HCT116 (cell line): ENCODE measurements around the gene OCA2. TPM values are rescaled to one million over a fixed set of nuclear protein-coding genes. Genes with fewer than 3 reads are reported as not detected.

ENCODE experiments used
- ATAC-seq: fragments of 200-7000 bp; cut with Tn5 transposase; 2 replicates; pipeline ENCODE4 v1.9.1; 2020; ENCODE audit warnings: mild to moderate bottlenecking, moderate library complexity
- BruUV-seq: library from RNA; stranded (reverse); fragments of 400-500 nt; replicated peaks from 2 replicates; lab custom pipeline; 2021; lab: Mats Ljungman, UMichigan
- CTCF ChIA-PET: fragments of 300-600 bp; sonication (Branson Sonifier 250); formaldehyde crosslinking; loops from one replicate; lab custom pipeline; 2021; ENCODE audit warnings: antibody characterized with exemption; lab: Charles Lee
- POLR2A ChIA-PET: fragments of 300-600, 350-600 bp; sonication (Branson Sonifier 250); formaldehyde crosslinking; loops from one replicate; lab custom pipeline; 2021; ENCODE audit warnings: antibody characterized with exemption; lab: Charles Lee
- RAD21 ChIA-PET, 2 experiments: fragments of 300-600 bp; sonication (Branson Sonifier 250); formaldehyde crosslinking; loops; one replicate each; lab custom pipeline; 2023; ENCODE audit warnings: low total read pairs in 2 of 2; ENCODE audit not compliant: uncharacterized antibody in 2 of 2, unreplicated experiment in 2 of 2, low non-redundant PET in 1 of 2; lab: Charles Lee
- DNase-seq: peaks from one replicate; pipeline ENCODE4 v3.0.0-alpha.2; 2010; ENCODE audit warnings: low read depth, low spot score
- H2AFZ ChIP-seq: fragments of 200-600 bp; shearing (Covaris generic), sonication (generic); 2 replicates; pipeline ENCODE4 v1.6.1; 2017; ENCODE audit warnings: low read depth, mixed run types, mixed read lengths, antibody characterized with exemption, low read length; ENCODE audit not compliant: poor library complexity, severe bottlenecking
- H3K27ac ChIP-seq: 2 replicates; pipeline ENCODE4 v1.5.1; 2012; ENCODE audit warnings: low read depth, low read length
- H3K27me3 ChIP-seq: fragments of 200-600 bp; sonication (generic); 2 replicates; pipeline ENCODE4 v1.6.1; 2016; ENCODE audit warnings: mixed run types, low read length, mixed read lengths; ENCODE audit not compliant: insufficient read depth
- H3K36me3 ChIP-seq, 2 experiments: fragments of 200-500 bp in 1 of 2; fragments of 200-600 bp in 1 of 2; sonication (Bioruptor generic) in 1 of 2; sonication (generic) in 1 of 2; 2 replicates each; pipeline versions ENCODE4 v1.5.1 to v1.6.1; 2014 to 2016; ENCODE audit warnings: low read length in 2 of 2, inconsistent platforms in 1 of 2, mixed read lengths in 1 of 2, mixed run types in 1 of 2; ENCODE audit not compliant: insufficient read depth in 2 of 2, control insufficient read depth in 1 of 2
- H3K4me1 ChIP-seq, 2 experiments: fragments of 200-600 bp in 1 of 2; sonication (generic) in 1 of 2; 2 replicates each; pipeline versions ENCODE4 v1.5.1 to v1.6.1; 2012 to 2017; ENCODE audit warnings: low read length in 2 of 2, inconsistent platforms in 1 of 2, mild to moderate bottlenecking in 1 of 2, mixed read lengths in 1 of 2, mixed run types in 1 of 2, moderate library complexity in 1 of 2; ENCODE audit not compliant: insufficient read depth in 2 of 2, control insufficient read depth in 1 of 2
- H3K4me2 ChIP-seq: fragments of 200-600 bp; sonication (generic); 2 replicates; pipeline ENCODE4 v1.6.1; 2017; ENCODE audit warnings: mixed run types, low read length, mixed read lengths
- H3K4me3 ChIP-seq, 2 experiments: fragments of 200-600 bp in 1 of 2; sonication (generic) in 1 of 2; replicated peaks in 1 of 2; 2 replicates each; pipeline ENCODE4 v1.5.1; 2011 to 2016; ENCODE audit warnings: low read length in 2 of 2, control low read depth in 1 of 2, low read depth in 1 of 2, mild to moderate bottlenecking in 1 of 2, mixed read lengths in 1 of 2, mixed run types in 1 of 2
- H3K79me2 ChIP-seq: fragments of 200-600 bp; sonication (generic); 2 replicates; pipeline ENCODE4 v1.6.1; 2017; ENCODE audit warnings: mild to moderate bottlenecking, mixed run types, low read length, moderate library complexity, mixed read lengths; ENCODE audit not compliant: insufficient read depth
- H3K9ac ChIP-seq: fragments of 200-600 bp; sonication (generic); 2 replicates; pipeline ENCODE4 v1.6.1; 2016; ENCODE audit warnings: low read length, mixed read lengths
- H3K9me2 ChIP-seq: fragments of 200-600 bp; sonication (generic), shearing (Covaris generic); 2 replicates; pipeline ENCODE4 v1.6.1; 2017; ENCODE audit warnings: mixed run types, mild to moderate bottlenecking, moderate library complexity; ENCODE audit not compliant: insufficient read depth
- H3K9me3 ChIP-seq, 2 experiments: fragments of 200-500 bp in 1 of 2; fragments of 200-600 bp in 1 of 2; sonication (Bioruptor generic) in 1 of 2; sonication (generic) in 1 of 2; 2 replicates each; pipeline ENCODE4 v1.6.1; 2014 to 2017; ENCODE audit warnings: low read length in 2 of 2, mixed read lengths in 2 of 2, inconsistent platforms in 1 of 2, low read depth in 1 of 2, mild to moderate bottlenecking in 1 of 2, mixed run types in 1 of 2, moderate library complexity in 1 of 2; ENCODE audit not compliant: control insufficient read depth in 1 of 2, insufficient read depth in 1 of 2
- H4K20me1 ChIP-seq: fragments of 200-600 bp; sonication (generic), shearing (Covaris generic); 2 replicates; pipeline ENCODE4 v1.6.1; 2017; ENCODE audit warnings: mixed run types, mild to moderate bottlenecking, moderate library complexity; ENCODE audit not compliant: insufficient read depth
- EGR1 ChIP-seq: IDR thresholded peaks from 2 replicates; pipeline ENCODE4 v1.6.1; 2012; ENCODE audit warnings: low read depth
- ELF1 ChIP-seq: IDR thresholded peaks from 2 replicates; pipeline ENCODE4 v1.6.1; 2012; ENCODE audit warnings: low read depth, borderline replicate concordance
- FOSL1 ChIP-seq: IDR thresholded peaks from 2 replicates; pipeline ENCODE4 v1.6.1; 2012; ENCODE audit warnings: low read depth
- POLR2AphosphoS5 ChIP-seq: IDR thresholded peaks from 2 replicates; pipeline ENCODE4 v1.6.1; 2011; ENCODE audit warnings: mild to moderate bottlenecking, low read depth, low read length, moderate library complexity
- RAD21 ChIP-seq: IDR thresholded peaks from 2 replicates; pipeline ENCODE4 v1.6.1; 2012; ENCODE audit warnings: low read depth, mild to moderate bottlenecking
- SP1 ChIP-seq: IDR thresholded peaks from 2 replicates; pipeline ENCODE4 v1.6.1; 2012; ENCODE audit warnings: low read depth
- SRF ChIP-seq: IDR thresholded peaks from 2 replicates; pipeline ENCODE4 v1.6.1; 2012; ENCODE audit warnings: low read depth
- ZBTB33 ChIP-seq: IDR thresholded peaks from 2 replicates; pipeline ENCODE4 v1.6.1; 2011; ENCODE audit warnings: mild to moderate bottlenecking, low read length, moderate library complexity; ENCODE audit not compliant: insufficient replicate concordance; ENCODE audit errors: extremely low read depth
- ZFX ChIP-seq: fragments of 450-650 bp; IDR thresholded peaks from 2 replicates; pipeline ENCODE4 v1.6.1; 2017
- ZNF274 ChIP-seq: fragments of 200-500 bp; sonication (Bioruptor generic); IDR thresholded peaks from 2 replicates; pipeline ENCODE4 v1.6.1; 2014; ENCODE audit warnings: mild to moderate bottlenecking, low read depth, low read length, inconsistent platforms
- intact Hi-C: fragments of 100-400 bp; cut with micrococcal nuclease; formaldehyde crosslinking; loops from 2 replicates; pipeline ENCODE4 v1.10.0; 2022
- total RNA-seq: library from RNA; stranded (reverse); gene quantifications from one replicate; pipeline ENCODE4 v1.2.1, GENCODE V29; 2021; ENCODE audit not compliant: unreplicated experiment
- TF ChIP-seq, protein P1 (sequence below): IDR thresholded peaks from 2 replicates; pipeline ENCODE4 v1.6.1; 2012; ENCODE audit warnings: low read depth

OCA2 gene
- total RNA-seq, 1 experiment from 2014 or later: not detected

- Histone ChIP-seq H3K36me3 (no peaks in the 10 kb centered on the region), H3K4me2 (no peak overlapping the region), H3K4me3 (no peak overlapping the region), H3K9me3 (peaks cover 28 to 49% of the 10 kb centered on the region in 2 experiments; a peak in 2 of 4 replicates), H3K27me3 (no peaks in the 10 kb centered on the region), H3K9ac (no peak overlapping the region), H2AFZ (no peak overlapping the region), H3K4me1 (no peaks in the 10 kb centered on the region), H3K27ac (no peak overlapping the region), H3K9me2 (no peaks in the 10 kb centered on the region), H4K20me1 (no peaks in the 10 kb centered on the region), H3K79me2 (no peaks in the 10 kb centered on the region)
- ATAC-seq: no peak
- intact Hi-C loops: no loop called here
- no TSS peak for BruUV-seq
- POLR2A ChIA-PET: no interaction called here
- CTCF ChIA-PET: no interaction called here
- TF ChIP-seq RAD21 (no peak), EGR1 (no peak), ZNF274 (no peak), FOSL1 (no peak), POLR2AphosphoS5 (no peak), SP1 (no peak), ZBTB33 (no peak), SRF (no peak), ELF1 (no peak), ZFX (no peak)
- TF ChIP-seq, protein P1, sequence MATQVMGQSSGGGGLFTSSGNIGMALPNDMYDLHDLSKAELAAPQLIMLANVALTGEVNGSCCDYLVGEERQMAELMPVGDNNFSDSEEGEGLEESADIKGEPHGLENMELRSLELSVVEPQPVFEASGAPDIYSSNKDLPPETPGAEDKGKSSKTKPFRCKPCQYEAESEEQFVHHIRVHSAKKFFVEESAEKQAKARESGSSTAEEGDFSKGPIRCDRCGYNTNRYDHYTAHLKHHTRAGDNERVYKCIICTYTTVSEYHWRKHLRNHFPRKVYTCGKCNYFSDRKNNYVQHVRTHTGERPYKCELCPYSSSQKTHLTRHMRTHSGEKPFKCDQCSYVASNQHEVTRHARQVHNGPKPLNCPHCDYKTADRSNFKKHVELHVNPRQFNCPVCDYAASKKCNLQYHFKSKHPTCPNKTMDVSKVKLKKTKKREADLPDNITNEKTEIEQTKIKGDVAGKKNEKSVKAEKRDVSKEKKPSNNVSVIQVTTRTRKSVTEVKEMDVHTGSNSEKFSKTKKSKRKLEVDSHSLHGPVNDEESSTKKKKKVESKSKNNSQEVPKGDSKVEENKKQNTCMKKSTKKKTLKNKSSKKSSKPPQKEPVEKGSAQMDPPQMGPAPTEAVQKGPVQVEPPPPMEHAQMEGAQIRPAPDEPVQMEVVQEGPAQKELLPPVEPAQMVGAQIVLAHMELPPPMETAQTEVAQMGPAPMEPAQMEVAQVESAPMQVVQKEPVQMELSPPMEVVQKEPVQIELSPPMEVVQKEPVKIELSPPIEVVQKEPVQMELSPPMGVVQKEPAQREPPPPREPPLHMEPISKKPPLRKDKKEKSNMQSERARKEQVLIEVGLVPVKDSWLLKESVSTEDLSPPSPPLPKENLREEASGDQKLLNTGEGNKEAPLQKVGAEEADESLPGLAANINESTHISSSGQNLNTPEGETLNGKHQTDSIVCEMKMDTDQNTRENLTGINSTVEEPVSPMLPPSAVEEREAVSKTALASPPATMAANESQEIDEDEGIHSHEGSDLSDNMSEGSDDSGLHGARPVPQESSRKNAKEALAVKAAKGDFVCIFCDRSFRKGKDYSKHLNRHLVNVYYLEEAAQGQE: no peak
- DNase-seq: no peak
- RAD21 ChIA-PET: no interaction called here
Observed at GRCh38 chr15:27705056-27705455, 394.1 kb downstream of the OCA2 start.

Other genes with a start within 250 kb of the OCA2 start
- 55.5 TPM for gene HERC2, start 222.9 kb upstream of the OCA2 start, total RNA-seq